Psoas muscle (tissue), 8 donors: ENCODE data around the gene ADIPOR2. TPM values are rescaled to one million over a fixed set of nuclear protein-coding genes. Genes with fewer than 3 reads are reported as not detected.

Source experiments
- ATAC-seq, 4 donors: fragments of 200-7000 bp; cut with Tn5 transposase; one replicate each; pipeline ENCODE4 v1.9.1; 2020; ENCODE audit warnings: moderate library complexity in 3 of 4, mild to moderate bottlenecking in 2 of 4
- DNase-seq, 2 donors: peaks; one replicate each; pipeline ENCODE4 v3.0.0-alpha.2; 2020
- H3K27ac ChIP-seq: fragments of 200-600 bp; one replicate; pipeline ENCODE4 v1.8.0; 2022
- H3K27me3 ChIP-seq, 3 donors: fragments of 200-600 bp in 1 of 3; one replicate each; pipeline versions ENCODE4 v1.6.1 to v1.8.0; 2013 to 2022; ENCODE audit warnings: low read length in 2 of 3, mild to moderate bottlenecking in 2 of 3, moderate library complexity in 1 of 3; ENCODE audit not compliant: insufficient read depth in 3 of 3
- H3K36me3 ChIP-seq, 2 donors: fragments of 200-600 bp in 1 of 2; one replicate each; pipeline versions ENCODE4 v1.6.1 to v1.8.0; 2013 to 2022; ENCODE audit warnings: low read depth in 1 of 2, mild to moderate bottlenecking in 1 of 2, moderate library complexity in 1 of 2; ENCODE audit not compliant: insufficient read depth in 1 of 2
- H3K4me1 ChIP-seq: fragments of 200-600 bp; one replicate; pipeline ENCODE4 v1.8.0; 2022
- H3K4me3 ChIP-seq: fragments of 200-600 bp; one replicate; pipeline ENCODE4 v1.8.0; 2022; ENCODE audit warnings: mild to moderate bottlenecking
- H3K9me3 ChIP-seq: fragments of 200-600 bp; one replicate; pipeline ENCODE4 v1.8.0; 2022
- WGBS, 3 donors: extraction: QIAGEN DNeasy Blood & Tissue Kit; methylation state at CpG; one replicate each; pipeline versions ENCODE4 v1.1.6 to v1.1.7; 2013; 5-methylcytosine and 5-hydroxymethylcytosine counted together
- intact Hi-C, 2 donors: fragments of 100-400 bp; cut with DNase I; formaldehyde crosslinking; loops; one replicate each; pipeline versions ENCODE4 v1.11.0 to v1.14.2; 2022
- polyA plus RNA-seq, 3 donors: library from polyadenylated mRNA; stranded (reverse); fragments of 200-250 nt; gene quantifications; one replicate each; pipeline ENCODE4 v1.2.3, GENCODE V29; 2013
- total RNA-seq, 4 donors: library from RNA; stranded (reverse); fragmentation: NEBNext Ultra II Directional in 2 of 4; extraction: Animal tissue kit (Norgen Biotek cat#: 25700) in 2 of 4; gene quantifications; one replicate each; pipeline versions ENCODE4 v1.2.1 to v1.2.4, GENCODE V29; 2021 to 2023
- TF ChIP-seq, protein P1 (sequence below): fragments of 200-600 bp; IDR thresholded peaks from one replicate; pipeline ENCODE4 v1.8.0; 2022; ENCODE audit warnings: antibody characterized with exemption
- donor health status: healthy with polysubstance abuse.
- donor health status: DM: no; HTN: no; CAD: no; lungs with moderate emphysema.
- donor health status: Bipolar disorder and iron deficiency.
- donor health status: healthy.
- donor health status: DM: yes; HTN: yes; CAD: no.
- donor health status: DM: no; HTN: no; CAD: no.
- donor health status: DM: no; HTN: no; CAD: no.
- donor health status: DM: yes; HTN: yes; CAD: no.

Gene ADIPOR2
- total and polyA plus RNA-seq, 7 donors, result 28.6 to 52.1 (median 44.2) TPM

DNA sequence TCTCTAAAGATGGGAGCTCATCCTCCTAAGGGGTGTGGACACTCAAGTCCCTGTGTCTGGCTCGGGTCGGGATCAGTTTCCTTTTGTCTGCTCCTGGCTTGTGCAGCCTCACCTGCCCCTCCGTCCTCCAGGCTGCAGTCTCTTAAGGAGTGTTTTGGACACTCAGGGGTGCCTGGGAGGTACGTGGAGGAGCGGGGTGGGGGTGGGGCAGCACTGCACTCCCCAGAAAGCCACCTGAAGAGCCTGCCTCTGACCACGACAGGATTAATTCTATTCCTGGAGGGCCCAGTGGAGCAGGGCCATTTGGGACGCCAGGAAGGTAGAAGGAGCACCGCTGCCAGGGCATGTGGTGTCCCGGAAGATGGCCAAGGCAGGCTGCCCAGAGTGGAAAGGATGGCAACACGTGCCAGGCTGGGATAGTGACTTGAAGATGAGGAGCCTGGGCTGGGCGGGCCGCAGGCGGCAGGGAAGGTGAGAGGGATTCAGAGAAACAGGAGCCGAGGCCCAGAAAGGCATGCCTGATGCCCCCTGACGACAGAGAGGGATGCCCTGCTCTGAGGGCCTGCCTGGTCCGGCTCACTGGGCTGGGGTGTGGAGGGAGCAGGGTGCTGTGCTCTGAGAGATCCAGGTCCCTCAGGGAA, 114.7 kb downstream of the ADIPOR2 start:
- Histone ChIP-seq H3K4me3 (no peak overlapping the region), H3K27ac (peak overlapping the region; percentile 55), H3K4me1 (peaks cover 15% of the 10 kb centered on the region), H3K27me3 (no peaks in the 10 kb centered on the region), H3K9me3 (no peaks in the 10 kb centered on the region), H3K36me3 (no peaks in the 10 kb centered on the region)
- ATAC-seq, result peak; percentile 67 to 94 (median 90)
- WGBS, 3 donors, result 37 to 58% (median 43%) methylated on average over 16 of the region's 16 CpGs
- DNase-seq, result peak; percentile 49 to 91
- TF ChIP-seq, protein P1, sequence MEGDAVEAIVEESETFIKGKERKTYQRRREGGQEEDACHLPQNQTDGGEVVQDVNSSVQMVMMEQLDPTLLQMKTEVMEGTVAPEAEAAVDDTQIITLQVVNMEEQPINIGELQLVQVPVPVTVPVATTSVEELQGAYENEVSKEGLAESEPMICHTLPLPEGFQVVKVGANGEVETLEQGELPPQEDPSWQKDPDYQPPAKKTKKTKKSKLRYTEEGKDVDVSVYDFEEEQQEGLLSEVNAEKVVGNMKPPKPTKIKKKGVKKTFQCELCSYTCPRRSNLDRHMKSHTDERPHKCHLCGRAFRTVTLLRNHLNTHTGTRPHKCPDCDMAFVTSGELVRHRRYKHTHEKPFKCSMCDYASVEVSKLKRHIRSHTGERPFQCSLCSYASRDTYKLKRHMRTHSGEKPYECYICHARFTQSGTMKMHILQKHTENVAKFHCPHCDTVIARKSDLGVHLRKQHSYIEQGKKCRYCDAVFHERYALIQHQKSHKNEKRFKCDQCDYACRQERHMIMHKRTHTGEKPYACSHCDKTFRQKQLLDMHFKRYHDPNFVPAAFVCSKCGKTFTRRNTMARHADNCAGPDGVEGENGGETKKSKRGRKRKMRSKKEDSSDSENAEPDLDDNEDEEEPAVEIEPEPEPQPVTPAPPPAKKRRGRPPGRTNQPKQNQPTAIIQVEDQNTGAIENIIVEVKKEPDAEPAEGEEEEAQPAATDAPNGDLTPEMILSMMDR, result no peak
- intact Hi-C loops, result no loop called here

DNA sequence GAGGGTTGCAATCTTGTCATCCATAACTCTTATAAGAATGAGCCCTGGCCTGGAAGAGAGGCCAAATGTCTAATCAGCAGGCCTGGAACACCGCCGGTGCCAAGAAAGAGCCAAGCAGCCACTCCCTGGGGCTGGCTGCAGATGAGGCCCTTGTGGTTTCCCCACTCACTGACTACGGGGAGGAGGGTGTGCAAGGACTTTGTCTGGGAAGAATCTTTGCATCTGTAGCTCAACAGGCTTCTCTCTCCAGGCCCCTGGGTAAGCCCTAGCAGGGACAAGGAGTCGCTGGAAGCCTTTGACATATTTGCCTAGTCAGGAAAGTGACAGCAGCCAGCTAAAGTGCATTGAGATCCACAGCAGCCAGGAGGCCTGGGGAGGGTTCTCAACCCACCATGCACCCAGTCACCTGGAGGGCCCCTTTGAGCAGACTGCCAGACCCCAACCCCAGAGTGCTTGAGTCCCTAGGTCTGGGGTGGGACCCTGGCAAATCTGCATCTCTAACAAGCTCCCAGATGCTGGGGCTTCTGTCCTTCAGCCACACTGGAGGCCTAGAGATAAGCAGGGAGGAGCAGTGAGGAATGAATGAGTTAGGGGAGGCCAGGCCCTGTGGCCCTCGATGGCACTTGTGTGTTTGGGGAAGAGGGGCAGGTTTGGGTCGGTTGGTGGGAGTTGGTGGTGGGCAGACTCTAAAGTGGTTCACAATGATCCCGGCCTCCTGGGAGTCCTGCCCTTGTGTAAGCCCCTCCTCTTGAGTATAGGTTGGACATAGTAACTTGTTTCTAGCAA, 115.6 kb downstream of the ADIPOR2 start:
- WGBS, 3 donors, result 52 to 63% (median 58%) methylated on average over 7 of the region's 7 CpGs
- intact Hi-C loops, result no loop called here
- Histone ChIP-seq H3K4me1 (peaks cover 15% of the 10 kb centered on the region), H3K27ac (peak overlapping the region; percentile 55), H3K4me3 (no peak overlapping the region), H3K9me3 (no peaks in the 10 kb centered on the region), H3K27me3 (no peaks in the 10 kb centered on the region), H3K36me3 (no peaks in the 10 kb centered on the region)
- TF ChIP-seq, protein P1, result no peak
- DNase-seq, result peak in 1 of 2 donors; percentile 51
- peak in 3 of 4 donors; percentile 3 to 39 (median 20) for ATAC-seq

DNA sequence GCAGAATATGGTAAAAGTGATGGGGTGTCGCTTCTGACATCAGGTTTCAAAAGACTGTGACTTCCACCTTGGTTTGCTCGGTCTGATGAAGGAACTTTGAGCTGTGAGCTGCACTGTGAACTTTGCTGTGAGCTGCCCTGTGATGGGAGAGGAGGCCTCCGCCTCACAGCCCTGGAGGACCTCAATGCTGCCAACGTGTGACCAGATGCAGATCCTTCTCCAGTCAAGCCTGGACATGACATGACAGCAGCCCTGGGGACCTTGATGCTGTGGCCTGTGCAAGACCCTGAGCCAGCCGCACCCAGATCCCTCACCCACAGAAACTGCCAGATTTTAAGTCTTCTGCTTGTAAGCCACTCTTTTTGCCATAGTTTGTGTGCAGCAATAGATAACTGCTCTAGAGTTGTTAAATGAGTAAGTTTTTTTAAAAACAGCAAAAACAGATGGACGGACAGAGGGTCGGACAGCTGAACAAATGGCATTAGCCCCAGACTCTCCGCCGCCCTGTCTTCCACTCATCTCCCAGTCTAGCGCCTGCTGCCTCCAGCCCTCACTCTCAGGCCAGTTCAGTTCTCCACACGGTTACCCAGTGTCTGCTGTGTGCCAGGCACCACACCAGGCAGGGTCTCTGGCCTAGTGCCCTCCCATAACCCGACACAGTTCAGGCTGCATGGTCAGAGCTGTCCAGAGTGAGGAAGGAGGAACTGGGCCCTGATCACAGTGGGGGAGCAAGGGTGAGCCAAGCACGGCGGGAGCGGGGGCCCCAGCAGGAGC, 116.4 kb downstream of the ADIPOR2 start:
- no peaks in the 10 kb centered on the region for H3K36me3 ChIP-seq
- no peak overlapping the region for H3K4me3 ChIP-seq
- no peaks in the 10 kb centered on the region for H3K27me3 ChIP-seq
- ATAC-seq (no peak), DNase-seq (peak in 1 of 2 donors; percentile 38)
- no peak overlapping the region for H3K27ac ChIP-seq
- 84 to 87% (median 86%) methylated on average over 15 of the region's 15 CpGs for WGBS, 3 donors
- intact Hi-C loops, result no loop called here
- TF ChIP-seq, protein P1, result no peak
- no peaks in the 10 kb centered on the region for H3K9me3 ChIP-seq
- H3K4me1 ChIP-seq, result peaks cover 15% of the 10 kb centered on the region

DNA sequence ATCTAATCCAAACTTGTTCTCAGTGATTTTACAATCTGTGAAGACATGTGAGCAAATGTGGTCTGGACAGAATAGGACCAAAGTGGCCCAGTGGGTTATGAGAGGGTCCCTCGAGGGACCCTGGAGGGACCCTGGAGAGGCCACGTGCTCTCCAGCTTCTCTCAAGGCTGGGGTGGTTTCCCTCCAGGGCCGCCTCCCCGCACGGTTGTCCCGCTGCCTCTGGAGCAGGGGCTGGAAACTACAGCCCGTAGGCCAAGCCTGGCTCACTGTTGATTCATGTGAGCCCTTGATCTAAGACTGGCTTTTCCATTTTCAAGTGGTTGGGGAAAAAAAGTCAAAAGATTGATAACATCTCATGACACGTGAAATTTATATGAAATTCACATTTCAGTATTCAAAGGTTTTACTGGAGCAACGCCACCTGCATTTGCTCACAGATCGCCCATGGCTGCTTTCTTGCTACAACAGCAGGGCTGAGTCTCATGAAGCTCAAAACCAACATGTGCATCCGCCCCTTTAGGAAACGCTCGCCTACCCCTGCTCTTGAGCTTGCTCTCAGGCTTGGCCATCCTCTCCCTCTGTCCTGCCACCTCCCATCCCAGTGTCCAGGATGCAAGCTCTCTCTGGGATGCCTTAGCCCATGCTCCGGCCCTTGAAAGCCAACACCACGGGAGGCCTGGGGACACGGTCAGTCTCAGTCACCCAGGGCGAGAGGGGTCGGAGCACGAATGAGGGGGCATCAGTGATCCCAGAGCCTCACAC, 117.3 kb downstream of the ADIPOR2 start:
- Histone ChIP-seq H3K27ac (no peak overlapping the region), H3K36me3 (no peaks in the 10 kb centered on the region), H3K4me3 (no peak overlapping the region), H3K27me3 (no peaks in the 10 kb centered on the region), H3K9me3 (no peaks in the 10 kb centered on the region), H3K4me1 (peaks cover 15% of the 10 kb centered on the region)
- DNase-seq (peak in 1 of 2 donors; percentile 23), ATAC-seq (no peak)
- whole genome bisulfite sequencing, 3 donors, result 84 to 89% (median 88%) methylated on average over 19 of the region's 19 CpGs
- intact Hi-C loops, result no loop called here
- TF ChIP-seq, protein P1, result no peak
